SK-N-MC (cell line): ENCODE data around the gene CEACAM19.

ENCODE experiments used
- DNase-seq: peaks from one replicate; pipeline ENCODE4 v3.0.0-alpha.2; 2011; ENCODE audit warnings: low read depth, low spot score
- H3K27ac ChIP-seq: fragments of 200-600 bp; sonication (generic); 2 replicates; pipeline ENCODE4 v1.5.1; 2016; ENCODE audit warnings: mixed run types
- H3K36me3 ChIP-seq: fragments of 200-600 bp; sonication (generic); 2 replicates; pipeline ENCODE4 v1.6.1; 2017; ENCODE audit warnings: antibody characterized with exemption, low read length, mixed read lengths; ENCODE audit not compliant: insufficient read depth
- H3K4me3 ChIP-seq: fragments of 200-600 bp; sonication (generic); 2 replicates; pipeline ENCODE4 v1.5.1; 2016
- H3K9ac ChIP-seq: fragments of 200-600 bp; sonication (generic); 2 replicates; pipeline ENCODE4 v1.8.0; 2017; ENCODE audit warnings: mixed run types, mixed read lengths; ENCODE audit not compliant: insufficient read length
- H3K9me3 ChIP-seq: fragments of 200-600 bp; sonication (generic); 2 replicates; pipeline ENCODE4 v1.6.1; 2017; ENCODE audit warnings: low read depth, mild to moderate bottlenecking, antibody characterized with exemption, low read length, moderate library complexity, mixed read lengths
- EZH2 ChIP-seq: fragments of 200-600 bp; sonication (generic); IDR thresholded peaks from one replicate; pipeline ENCODE4 v1.6.1; 2017; ENCODE audit warnings: antibody characterized with exemption
- FOXP2 ChIP-seq: optimal IDR thresholded peaks from 2 replicates; pipeline ENCODE3; 2011; ENCODE audit warnings: mild to moderate bottlenecking, moderate library complexity; ENCODE audit not compliant: insufficient read depth; ENCODE audit errors: extremely low read length, control extremely low read depth
- POLR2AphosphoS5 ChIP-seq: IDR thresholded peaks from 2 replicates; pipeline ENCODE4 v1.6.1; 2012; ENCODE audit warnings: mild to moderate bottlenecking, low read depth, low read length, borderline replicate concordance

Gene CEACAM19

GRCh38 chr19:44634785-44635184 lies 36.5 kb upstream of the CEACAM19 start:
- DNase-seq, result no peak
- Histone ChIP-seq H3K27ac (peak overlapping the region; percentile 83), H3K4me3 (no peak overlapping the region), H3K36me3 (no peaks in the 10 kb centered on the region), H3K9ac (no peak overlapping the region), H3K9me3 (peaks cover 6% of the 10 kb centered on the region; the same call in 1 of the 2 replicates)
- TF ChIP-seq FOXP2 (no peak), POLR2AphosphoS5 (no peak), EZH2 (no peak)

GRCh38 chr19:44635581-44636438 lies 35.5 kb upstream of the CEACAM19 start:
- Histone ChIP-seq H3K9me3 (peaks cover 6% of the 10 kb centered on the region; the same call in 1 of the 2 replicates), H3K27ac (peak overlapping the region; percentile 22), H3K9ac (no peak overlapping the region), H3K4me3 (no peak overlapping the region), H3K36me3 (no peaks in the 10 kb centered on the region)
- no peak for TF ChIP-seq EZH2
- TF ChIP-seq FOXP2, result no peak
- TF ChIP-seq POLR2AphosphoS5, result no peak
- DNase-seq, result no peak

GRCh38 chr19:44636439-44637389 lies 34.6 kb upstream of the CEACAM19 start:
- Histone ChIP-seq H3K36me3 (no peaks in the 10 kb centered on the region), H3K4me3 (no peak overlapping the region), H3K27ac (no peak overlapping the region), H3K9ac (no peak overlapping the region), H3K9me3 (peaks cover 6% of the 10 kb centered on the region; the same call in 1 of the 2 replicates)
- TF ChIP-seq POLR2AphosphoS5, result no peak
- no peak for DNase-seq

- H3K27ac ChIP-seq, result no peak overlapping the region
- DNase-seq, result no peak
- peaks cover 6% of the 10 kb centered on the region; the same call in 1 of the 2 replicates for H3K9me3 ChIP-seq
- H3K4me3 ChIP-seq, result no peak overlapping the region
- TF ChIP-seq POLR2AphosphoS5 (no peak), EZH2 (no peak), FOXP2 (no peak)
- no peak overlapping the region for H3K9ac ChIP-seq
- H3K36me3 ChIP-seq, result no peaks in the 10 kb centered on the region
Measured at GRCh38 chr19:44637390-44637764, 33.9 kb upstream of the CEACAM19 start.

GRCh38 chr19:44640518-44640917 lies 30.8 kb upstream of the CEACAM19 start:
- Histone ChIP-seq H3K4me3 (no peak overlapping the region), H3K27ac (no peak overlapping the region), H3K9ac (no peak overlapping the region), H3K9me3 (no peaks in the 10 kb centered on the region), H3K36me3 (no peaks in the 10 kb centered on the region)
- DNase-seq, result no peak
- TF ChIP-seq FOXP2, result no peak
- TF ChIP-seq EZH2, result no peak
- no peak for TF ChIP-seq POLR2AphosphoS5

GRCh38 chr19:44641501-44642265 lies 29.6 kb upstream of the CEACAM19 start:
- DNase-seq, result no peak
- no peaks in the 10 kb centered on the region; the same call in 1 of the 2 replicates for H3K36me3 ChIP-seq
- no peak overlapping the region for H3K9ac ChIP-seq
- no peak overlapping the region for H3K27ac ChIP-seq
- H3K4me3 ChIP-seq, result no peak overlapping the region
- TF ChIP-seq FOXP2 (no peak), EZH2 (no peak), POLR2AphosphoS5 (no peak)
- no peaks in the 10 kb centered on the region for H3K9me3 ChIP-seq

- no peak overlapping the region for H3K9ac ChIP-seq
- no peak for DNase-seq
- peaks cover 4% of the 10 kb centered on the region; the same call in 1 of the 2 replicates for H3K36me3 ChIP-seq
- H3K27ac ChIP-seq, result no peak overlapping the region
- no peak overlapping the region for H3K4me3 ChIP-seq
- H3K9me3 ChIP-seq, result no peaks in the 10 kb centered on the region
- TF ChIP-seq EZH2 (no peak), FOXP2 (no peak), POLR2AphosphoS5 (no peak)
Measured at GRCh38 chr19:44642377-44642776, 28.9 kb upstream of the CEACAM19 start.
